Measurements from ENCODE around the gene TUBD1.
A peak's percentile ranks its signal among the peaks of the same experiment; 100 is the strongest.
"Not testable (repeated sequence)": the region's sequence is repeated elsewhere in the genome, so short reads cannot be mapped to it uniquely, and the experiment has no call there.

TUBD1 gene, protein sequence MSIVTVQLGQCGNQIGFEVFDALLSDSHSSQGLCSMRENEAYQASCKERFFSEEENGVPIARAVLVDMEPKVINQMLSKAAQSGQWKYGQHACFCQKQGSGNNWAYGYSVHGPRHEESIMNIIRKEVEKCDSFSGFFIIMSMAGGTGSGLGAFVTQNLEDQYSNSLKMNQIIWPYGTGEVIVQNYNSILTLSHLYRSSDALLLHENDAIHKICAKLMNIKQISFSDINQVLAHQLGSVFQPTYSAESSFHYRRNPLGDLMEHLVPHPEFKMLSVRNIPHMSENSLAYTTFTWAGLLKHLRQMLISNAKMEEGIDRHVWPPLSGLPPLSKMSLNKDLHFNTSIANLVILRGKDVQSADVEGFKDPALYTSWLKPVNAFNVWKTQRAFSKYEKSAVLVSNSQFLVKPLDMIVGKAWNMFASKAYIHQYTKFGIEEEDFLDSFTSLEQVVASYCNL

DNA sequence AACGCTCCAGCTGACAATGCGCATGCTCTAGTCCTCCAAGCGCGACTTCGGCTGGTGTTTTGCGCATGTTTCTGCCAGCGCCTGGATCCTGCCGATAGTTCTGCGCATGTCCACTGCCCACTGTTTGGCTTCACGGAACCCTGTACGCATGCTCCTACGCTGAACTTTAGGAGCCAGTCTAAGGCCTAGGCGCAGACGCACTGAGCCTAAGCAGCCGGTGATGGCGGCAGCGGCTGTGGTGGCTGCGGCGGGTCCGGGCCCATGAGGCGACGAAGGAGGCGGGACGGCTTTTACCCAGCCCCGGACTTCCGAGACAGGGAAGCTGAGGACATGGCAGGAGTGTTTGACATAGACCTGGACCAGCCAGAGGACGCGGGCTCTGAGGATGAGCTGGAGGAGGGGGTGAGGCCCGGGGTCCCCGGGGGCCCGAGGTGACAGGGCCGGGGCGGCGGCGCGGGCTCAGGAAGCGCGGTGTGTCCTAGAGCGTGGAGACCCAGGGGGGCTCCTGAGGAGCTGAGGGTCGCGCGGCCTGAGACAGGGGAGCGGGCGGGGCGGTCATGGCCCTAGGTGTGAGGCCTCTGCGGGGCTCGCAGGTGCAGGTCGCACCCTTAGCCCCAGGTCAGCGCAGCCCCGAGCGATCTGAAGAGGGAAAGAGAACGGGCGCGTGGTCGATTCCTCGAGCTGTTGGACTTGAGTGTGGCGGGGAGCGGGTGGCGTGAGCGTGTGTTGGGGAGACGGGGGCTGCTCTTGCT, at the start of gene TUBD1, which contains the start of gene RPS6KB1:
Gene TUBD1, minus strand, starts transcription at position 20 of the 752 bp plus-strand sequence. CDS start 1,941 bp downstream, outside the sequence.
Gene RPS6KB1, plus strand, starts transcription at position 198 of the 752 bp plus-strand sequence. Its CDS starts 64 bp downstream, at position 262.
- peaks cover 0 to 7% of the 10 kb centered on the region in 2 donors for H3K36me3 ChIP-seq (ENCODE audit: control insufficient read depth in 2 of 2, insufficient read depth in 2 of 2, low read length in 2 of 2)
- peaks cover 14% of the 10 kb centered on the region for H3K4me1 ChIP-seq (ENCODE audit: control insufficient read depth, insufficient read depth, low read length)
- no peaks in the 10 kb centered on the region for H3K27me3 ChIP-seq (ENCODE audit: control insufficient read depth in 1 of 2, insufficient read depth in 2 of 2, low read length in 2 of 2)
- H3K27ac ChIP-seq (ENCODE audit: low read length) = peak within 1 kb of the TSS; percentile 89
- H3K9ac ChIP-seq (ENCODE audit: low read length in 2 of 2) = peak within 1 kb of the TSS; percentile 87 to 97
- H3K9me3 ChIP-seq (ENCODE audit: control insufficient read depth in 2 of 2, low read length in 2 of 2) = no peaks in the 10 kb centered on the region
- H3K4me3 ChIP-seq (ENCODE audit: low read length in 2 of 2) = peak within 1 kb of the TSS; percentile 74 to 92

DNA sequence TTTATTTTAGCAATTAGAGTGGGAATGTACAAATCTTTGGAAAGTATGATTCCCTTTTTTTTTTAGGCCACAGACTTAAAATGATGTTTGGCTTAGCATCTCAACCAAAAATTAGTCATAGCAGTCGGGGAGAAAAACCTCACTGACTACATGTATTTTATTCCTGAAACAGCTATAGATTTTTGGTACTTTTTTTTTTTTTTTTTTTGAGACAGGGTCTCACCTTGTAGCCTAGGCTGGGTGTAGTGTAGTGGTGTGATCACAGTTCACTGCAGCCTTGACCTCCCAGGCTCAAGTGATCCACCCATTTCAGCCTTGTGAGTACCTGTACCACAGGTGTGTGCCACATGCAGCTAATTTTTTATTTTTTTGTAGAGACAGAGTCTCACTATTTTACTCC, 48.4 kb upstream of the TUBD1 start:
- H3K9ac ChIP-seq (ENCODE audit: low read length in 2 of 2) = no peak overlapping the region
- H3K4me1 ChIP-seq (ENCODE audit: control insufficient read depth, insufficient read depth, low read length) = no peaks in the 10 kb centered on the region
- H3K27me3 ChIP-seq (ENCODE audit: control insufficient read depth in 1 of 2, insufficient read depth in 2 of 2, low read length in 2 of 2) = no peaks in the 10 kb centered on the region
- no peaks in the 10 kb centered on the region for H3K9me3 ChIP-seq (ENCODE audit: control insufficient read depth in 2 of 2, low read length in 2 of 2)
- peaks cover 15 to 21% of the 10 kb centered on the region in 2 donors for H3K36me3 ChIP-seq (ENCODE audit: control insufficient read depth in 2 of 2, insufficient read depth in 2 of 2, low read length in 2 of 2)
- no peak overlapping the region for H3K4me3 ChIP-seq (ENCODE audit: low read length in 2 of 2)
- no peak overlapping the region for H3K27ac ChIP-seq (ENCODE audit: low read length)

DNA sequence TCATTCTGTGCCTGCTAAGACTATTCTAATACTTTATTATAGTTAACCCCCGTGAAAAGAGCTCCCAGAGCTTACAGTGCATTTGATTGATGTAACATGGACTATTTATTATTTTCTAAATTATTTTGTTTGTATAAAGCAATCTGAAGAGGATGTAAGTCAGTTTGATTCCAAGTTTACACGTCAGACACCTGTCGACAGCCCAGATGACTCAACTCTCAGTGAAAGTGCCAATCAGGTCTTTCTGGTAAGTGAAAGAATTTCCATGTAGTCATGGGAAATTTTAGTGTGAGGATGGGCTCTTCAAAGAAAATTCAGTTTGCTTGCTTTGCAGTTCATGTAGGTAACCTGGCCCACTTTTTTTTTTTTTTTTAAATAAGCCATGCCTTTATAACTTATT, 48.0 kb upstream of the TUBD1 start:
- not testable (repeated sequence) for H3K4me3 ChIP-seq (ENCODE audit: low read length in 2 of 2); H3K27me3 ChIP-seq (ENCODE audit: control insufficient read depth in 1 of 2, insufficient read depth in 2 of 2, low read length in 2 of 2); H3K9ac ChIP-seq (ENCODE audit: low read length in 2 of 2); H3K9me3 ChIP-seq (ENCODE audit: control insufficient read depth in 2 of 2, low read length in 2 of 2); H3K27ac ChIP-seq (ENCODE audit: low read length); H3K4me1 ChIP-seq (ENCODE audit: control insufficient read depth, insufficient read depth, low read length)
- H3K36me3 ChIP-seq (ENCODE audit: control insufficient read depth in 2 of 2, insufficient read depth in 2 of 2, low read length in 2 of 2) = peaks cover 16 to 20% of the 10 kb centered on the region in 2 donors

DNA sequence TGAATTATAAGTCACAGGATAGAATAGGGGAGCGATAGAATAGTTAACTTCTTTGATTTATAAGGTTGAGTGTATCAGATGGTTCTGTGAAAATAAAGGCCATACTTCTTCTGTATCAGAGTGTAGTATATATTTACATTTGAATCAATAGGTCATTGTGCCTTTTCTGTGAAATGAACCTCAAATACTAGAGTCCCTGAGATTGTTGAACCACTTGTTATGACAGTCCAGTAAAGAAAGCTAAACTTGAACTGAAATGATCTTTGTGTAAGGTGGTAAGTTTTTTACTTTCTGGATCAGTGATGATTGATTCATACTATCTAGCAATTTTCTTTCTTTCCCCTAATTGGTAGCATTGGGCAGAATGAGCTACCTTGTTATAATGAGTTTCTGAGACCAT, 40.6 kb upstream of the TUBD1 start:
- not testable (repeated sequence) for H3K4me3 ChIP-seq (ENCODE audit: low read length in 2 of 2); H3K27ac ChIP-seq (ENCODE audit: low read length); H3K9me3 ChIP-seq (ENCODE audit: control insufficient read depth in 2 of 2, low read length in 2 of 2); H3K4me1 ChIP-seq (ENCODE audit: control insufficient read depth, insufficient read depth, low read length); H3K9ac ChIP-seq (ENCODE audit: low read length in 2 of 2); H3K27me3 ChIP-seq (ENCODE audit: control insufficient read depth in 1 of 2, insufficient read depth in 2 of 2, low read length in 2 of 2)
- peaks cover 18 to 29% of the 10 kb centered on the region in 2 donors for H3K36me3 ChIP-seq (ENCODE audit: control insufficient read depth in 2 of 2, insufficient read depth in 2 of 2, low read length in 2 of 2)

DNA sequence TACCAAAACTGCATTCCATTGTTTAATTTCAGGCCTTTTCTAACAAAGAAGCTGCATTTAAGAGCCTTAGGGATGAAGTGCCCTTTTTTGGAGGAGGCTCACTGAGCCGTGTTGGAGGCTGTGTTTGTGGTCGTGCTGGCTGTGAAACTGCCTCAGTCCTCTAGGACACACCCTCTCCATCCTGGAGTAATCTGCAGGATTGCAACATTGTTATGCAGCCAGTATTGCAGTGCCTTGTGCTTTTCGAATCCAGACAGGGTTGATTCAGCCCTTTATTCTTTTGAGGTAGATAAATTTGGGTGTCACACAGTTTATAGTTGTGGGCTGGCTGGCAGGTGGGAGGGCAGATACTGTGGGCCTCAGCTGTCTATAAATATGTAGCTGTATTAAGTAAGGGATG, 38.0 kb upstream of the TUBD1 start:
- not testable (repeated sequence) for H3K9me3 ChIP-seq (ENCODE audit: control insufficient read depth in 2 of 2, low read length in 2 of 2); H3K9ac ChIP-seq (ENCODE audit: low read length in 2 of 2); H3K4me1 ChIP-seq (ENCODE audit: control insufficient read depth, insufficient read depth, low read length); H3K27me3 ChIP-seq (ENCODE audit: control insufficient read depth in 1 of 2, insufficient read depth in 2 of 2, low read length in 2 of 2); H3K4me3 ChIP-seq (ENCODE audit: low read length in 2 of 2); H3K27ac ChIP-seq (ENCODE audit: low read length)
- peaks cover 22 to 25% of the 10 kb centered on the region in 2 donors for H3K36me3 ChIP-seq (ENCODE audit: control insufficient read depth in 2 of 2, insufficient read depth in 2 of 2, low read length in 2 of 2)

DNA sequence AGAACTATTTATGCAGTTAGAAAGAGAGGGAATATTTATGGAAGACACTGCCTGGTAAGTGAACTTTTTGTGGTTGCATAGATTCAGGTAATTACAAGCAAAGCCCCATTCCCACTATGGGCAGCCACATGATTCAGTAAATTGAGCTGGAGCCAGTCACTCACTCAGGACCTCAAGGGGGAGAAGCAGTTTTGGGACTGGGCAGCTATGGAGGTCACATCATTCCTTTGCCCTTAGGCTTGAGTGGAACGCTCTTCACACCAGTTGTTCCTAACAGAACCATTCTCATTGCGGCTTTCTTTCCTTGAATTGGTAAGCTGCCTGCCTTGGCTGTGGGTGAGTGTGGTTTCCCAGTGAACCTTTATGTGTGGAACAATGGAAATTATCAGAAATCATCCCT, 37.4 kb upstream of the TUBD1 start:
- not testable (repeated sequence) for H3K9ac ChIP-seq (ENCODE audit: low read length in 2 of 2); H3K27me3 ChIP-seq (ENCODE audit: control insufficient read depth in 1 of 2, insufficient read depth in 2 of 2, low read length in 2 of 2); H3K4me3 ChIP-seq (ENCODE audit: low read length in 2 of 2); H3K4me1 ChIP-seq (ENCODE audit: control insufficient read depth, insufficient read depth, low read length); H3K9me3 ChIP-seq (ENCODE audit: control insufficient read depth in 2 of 2, low read length in 2 of 2); H3K27ac ChIP-seq (ENCODE audit: low read length)
- H3K36me3 ChIP-seq (ENCODE audit: control insufficient read depth in 2 of 2, insufficient read depth in 2 of 2, low read length in 2 of 2) = peaks cover 24 to 28% of the 10 kb centered on the region in 2 donors

DNA sequence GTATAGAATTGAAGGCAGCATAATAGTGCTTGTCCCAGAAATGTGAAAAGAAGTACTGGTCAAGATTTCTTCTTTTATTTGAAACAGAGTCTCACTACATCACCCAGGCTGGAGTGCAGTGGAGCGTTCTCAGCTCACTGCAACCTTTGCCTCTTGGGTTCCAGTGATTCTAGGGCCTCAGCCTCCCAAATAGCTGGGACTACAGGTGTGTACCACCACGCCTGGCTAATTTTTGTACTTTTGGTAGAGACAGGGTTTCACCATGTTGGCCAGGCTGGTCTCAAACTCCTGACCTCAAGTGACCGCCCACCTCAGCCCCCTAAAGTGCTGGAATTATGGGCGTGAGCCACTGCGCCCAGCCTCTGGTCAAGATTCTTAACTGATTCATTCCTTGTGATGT, 27.9 kb upstream of the TUBD1 start:
- H3K36me3 ChIP-seq (ENCODE audit: control insufficient read depth in 2 of 2, insufficient read depth in 2 of 2, low read length in 2 of 2) = peaks cover 14 to 20% of the 10 kb centered on the region in 2 donors
- not testable (repeated sequence) for H3K4me3 ChIP-seq (ENCODE audit: low read length in 2 of 2); H3K9me3 ChIP-seq (ENCODE audit: control insufficient read depth in 2 of 2, low read length in 2 of 2); H3K27ac ChIP-seq (ENCODE audit: low read length); H3K27me3 ChIP-seq (ENCODE audit: control insufficient read depth in 1 of 2, insufficient read depth in 2 of 2, low read length in 2 of 2); H3K4me1 ChIP-seq (ENCODE audit: control insufficient read depth, insufficient read depth, low read length); H3K9ac ChIP-seq (ENCODE audit: low read length in 2 of 2)

DNA sequence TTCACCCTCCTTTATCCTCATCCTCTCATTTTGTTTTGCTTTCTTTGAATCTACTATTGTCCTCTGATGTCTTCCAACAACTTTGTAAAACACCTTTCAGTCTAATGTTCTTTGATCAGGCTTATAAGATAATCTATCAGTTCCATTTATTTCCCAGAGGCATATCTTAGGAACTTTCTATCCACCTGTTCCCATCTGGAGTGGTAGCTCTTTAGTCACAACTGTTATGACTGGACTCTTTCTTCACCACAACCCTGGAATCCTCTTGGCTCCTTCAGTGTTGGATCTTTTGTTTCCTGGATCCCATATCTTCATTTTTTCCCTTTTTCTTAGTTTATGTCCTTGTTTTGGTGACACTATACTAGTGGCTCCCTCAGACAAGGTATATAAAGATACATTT, 23.7 kb upstream of the TUBD1 start:
- Histone ChIP-seq H3K27ac (ENCODE audit: low read length) (no peak overlapping the region), H3K4me3 (ENCODE audit: low read length in 2 of 2) (no peak overlapping the region), H3K27me3 (ENCODE audit: control insufficient read depth in 1 of 2, insufficient read depth in 2 of 2, low read length in 2 of 2) (no peaks in the 10 kb centered on the region), H3K9me3 (ENCODE audit: control insufficient read depth in 2 of 2, low read length in 2 of 2) (no peaks in the 10 kb centered on the region), H3K4me1 (ENCODE audit: control insufficient read depth, insufficient read depth, low read length) (no peaks in the 10 kb centered on the region), H3K36me3 (ENCODE audit: control insufficient read depth in 2 of 2, insufficient read depth in 2 of 2, low read length in 2 of 2) (peaks cover 18 to 25% of the 10 kb centered on the region in 2 donors), H3K9ac (ENCODE audit: low read length in 2 of 2) (no peak overlapping the region)

DNA sequence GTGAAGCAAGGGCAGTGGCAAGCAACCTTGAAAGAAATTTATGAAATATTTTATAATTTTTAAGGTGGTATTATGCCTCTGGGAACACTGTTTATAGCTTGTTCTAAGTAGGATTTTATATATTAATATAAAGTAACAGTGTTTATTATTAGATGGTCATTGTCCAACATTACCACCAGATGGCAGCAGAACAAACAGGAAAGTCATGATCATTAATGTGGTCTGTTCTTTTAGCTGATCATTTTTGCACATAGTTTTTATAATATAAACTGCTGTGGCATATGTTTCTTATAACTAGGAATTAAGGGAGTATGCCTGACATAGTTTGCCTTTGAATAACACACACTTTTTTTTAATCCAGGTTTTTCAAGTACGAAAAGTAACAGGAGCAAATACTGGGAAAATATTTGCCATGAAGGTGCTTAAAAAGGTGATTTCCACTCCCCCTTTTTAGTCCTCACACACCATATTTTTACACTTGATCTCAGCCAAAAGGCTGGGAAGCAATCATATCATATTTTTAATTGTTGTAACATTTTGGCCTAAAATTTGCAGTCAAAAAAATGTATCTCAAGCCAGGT, 21.6 kb upstream of the TUBD1 start:
- H3K4me3 ChIP-seq (ENCODE audit: low read length in 2 of 2) = no peak overlapping the region
- no peaks in the 10 kb centered on the region for H3K27me3 ChIP-seq (ENCODE audit: control insufficient read depth in 1 of 2, insufficient read depth in 2 of 2, low read length in 2 of 2)
- no peaks in the 10 kb centered on the region for H3K4me1 ChIP-seq (ENCODE audit: control insufficient read depth, insufficient read depth, low read length)
- H3K27ac ChIP-seq (ENCODE audit: low read length) = no peak overlapping the region
- H3K9me3 ChIP-seq (ENCODE audit: control insufficient read depth in 2 of 2, low read length in 2 of 2) = no peaks in the 10 kb centered on the region
- no peak overlapping the region for H3K9ac ChIP-seq (ENCODE audit: low read length in 2 of 2)
- peaks cover 14 to 21% of the 10 kb centered on the region in 2 donors for H3K36me3 ChIP-seq (ENCODE audit: control insufficient read depth in 2 of 2, insufficient read depth in 2 of 2, low read length in 2 of 2)

DNA sequence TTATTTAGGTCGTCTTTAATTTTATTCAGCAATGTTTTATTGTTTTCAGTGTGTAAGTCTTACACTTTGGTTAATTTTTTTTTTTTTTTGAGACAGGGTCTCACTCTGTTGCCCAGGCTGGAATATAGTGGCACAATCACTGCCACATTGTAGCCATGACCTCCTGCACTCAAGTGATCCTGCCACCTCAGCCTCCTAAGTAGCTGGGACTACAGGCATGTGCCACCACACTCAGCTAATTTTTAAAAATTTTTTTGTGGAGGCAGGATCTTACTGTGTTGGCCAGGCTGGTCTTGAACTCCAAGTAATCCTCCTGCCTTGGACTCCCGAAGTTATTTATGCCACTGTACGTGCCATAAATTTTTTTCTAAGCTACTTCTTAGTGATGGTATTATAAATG, 14.7 kb upstream of the TUBD1 start:
- Histone ChIP-seq H3K9ac (ENCODE audit: low read length in 2 of 2) (no peak overlapping the region), H3K27me3 (ENCODE audit: control insufficient read depth in 1 of 2, insufficient read depth in 2 of 2, low read length in 2 of 2) (no peaks in the 10 kb centered on the region), H3K4me3 (ENCODE audit: low read length in 2 of 2) (no peak overlapping the region), H3K27ac (ENCODE audit: low read length) (no peak overlapping the region), H3K9me3 (ENCODE audit: control insufficient read depth in 2 of 2, low read length in 2 of 2) (no peaks in the 10 kb centered on the region), H3K36me3 (ENCODE audit: control insufficient read depth in 2 of 2, insufficient read depth in 2 of 2, low read length in 2 of 2) (peaks cover under 1 to 2% of the 10 kb centered on the region in 2 donors), H3K4me1 (ENCODE audit: control insufficient read depth, insufficient read depth, low read length) (no peaks in the 10 kb centered on the region)
